GM19395 (cell line): ENCODE results near the gene EIF6.
"Not testable (repeated sequence)": the region's sequence is repeated elsewhere in the genome, so short reads cannot be mapped to it uniquely, and the experiment has no call there.

Source experiments
- ATAC-seq: cut with Tn5 transposase; IDR thresholded peaks from one replicate; pipeline ENCODE4 v1.9.1; 2021; ENCODE audit warnings: mild to moderate bottlenecking, moderate library complexity; ENCODE audit not compliant: unreplicated experiment

EIF6 gene

GRCh38 chr20:35284267-35284991 lies at the start of gene EIF6:
Gene EIF6, minus strand, starts transcription at chr20:35284772. Its CDS starts 285 bp downstream, at chr20:35284487.
- peak; percentile 80 for ATAC-seq

GRCh38 chr20:35333606-35334005 lies 49.0 kb upstream of the EIF6 start:
- ATAC-seq, result no peak

- ATAC-seq, result no peak
These were observed 48.1 kb upstream of the EIF6 start for GRCh38 chr20:35332540-35333200.

GRCh38 chr20:35329435-35330139 lies 45.0 kb upstream of the EIF6 start:
- no peak for ATAC-seq

DNA sequence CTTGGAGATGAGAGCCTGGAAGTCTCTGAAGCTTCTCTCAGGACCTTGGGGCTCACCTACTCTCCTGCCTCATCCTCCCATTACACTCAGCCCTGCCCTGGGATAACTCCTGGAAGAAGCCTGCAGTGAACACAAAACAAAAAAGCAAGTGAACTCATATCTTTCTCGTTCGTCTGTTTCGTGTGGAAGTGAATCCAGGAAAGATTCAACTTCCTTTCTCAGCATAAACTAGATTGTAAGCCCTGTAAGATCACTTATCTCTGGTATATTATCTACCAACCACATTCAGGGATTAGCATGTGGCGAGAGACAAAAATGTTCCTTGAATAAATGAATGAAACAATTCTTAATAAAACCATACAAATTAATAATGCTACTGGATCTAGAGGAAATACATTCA lies 44.1 kb upstream of the EIF6 start:
- no peak for ATAC-seq

GRCh38 chr20:35328095-35328685 lies 43.6 kb upstream of the EIF6 start:
- ATAC-seq, result no peak

- no peak for ATAC-seq
These were observed 42.8 kb upstream of the EIF6 start for GRCh38 chr20:35327074-35327976.

DNA sequence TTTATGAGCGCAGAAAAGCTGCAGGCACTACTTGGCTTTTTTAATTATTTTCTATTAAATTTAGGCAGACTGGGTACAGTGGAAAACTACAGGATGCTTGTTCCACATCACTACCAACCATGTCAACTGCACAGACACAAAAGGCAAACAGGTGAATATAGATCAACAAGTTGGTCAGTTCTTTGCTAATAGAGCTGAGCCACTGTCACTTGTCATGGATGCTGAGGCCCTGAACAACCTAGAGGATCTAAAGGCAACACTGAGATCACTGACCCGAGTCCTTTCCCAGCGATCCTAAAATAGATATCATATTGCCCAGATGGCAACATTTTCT lies 42.1 kb upstream of the EIF6 start:
- ATAC-seq, result no peak

GRCh38 chr20:35326021-35326739 lies 41.6 kb upstream of the EIF6 start:
- no peak for ATAC-seq

GRCh38 chr20:35325401-35325800 lies 40.8 kb upstream of the EIF6 start:
- ATAC-seq, result no peak

- ATAC-seq, result no peak
These were observed 36.0 kb upstream of the EIF6 start for GRCh38 chr20:35320396-35321126.

- ATAC-seq, result no peak
These were observed 35.3 kb upstream of the EIF6 start for GRCh38 chr20:35319871-35320197.

DNA sequence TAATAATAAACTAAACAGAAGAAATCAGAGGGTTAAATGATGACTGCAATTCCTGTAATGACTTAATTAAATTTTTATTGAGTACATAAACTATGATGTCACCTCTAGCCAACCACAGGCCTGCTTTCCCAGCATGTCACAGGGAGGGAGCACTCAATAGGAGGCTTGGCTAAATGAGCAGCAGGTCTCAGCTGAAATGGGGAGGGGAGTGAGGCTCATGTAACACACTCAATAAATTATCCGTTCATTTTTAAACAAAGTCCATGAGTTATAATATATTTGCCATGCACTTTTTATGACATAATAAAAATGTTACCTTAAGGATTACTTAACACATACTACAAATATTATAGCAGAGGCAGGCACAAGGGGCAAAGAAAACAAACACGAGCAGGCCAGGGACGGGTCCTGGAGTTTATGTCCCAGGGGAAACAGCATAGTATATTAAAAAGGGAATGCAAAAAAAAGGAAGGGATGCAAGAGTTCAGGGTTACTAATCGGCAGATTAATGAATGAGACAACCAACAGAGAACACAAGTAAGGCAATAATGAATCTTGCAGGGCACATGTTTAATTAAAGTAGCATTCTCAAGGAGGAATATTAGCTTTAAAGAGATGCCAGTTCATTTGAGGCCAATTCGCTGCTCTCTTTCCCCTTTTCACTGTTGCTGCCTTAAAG lies 34.8 kb upstream of the EIF6 start:
- ATAC-seq, result no peak

DNA sequence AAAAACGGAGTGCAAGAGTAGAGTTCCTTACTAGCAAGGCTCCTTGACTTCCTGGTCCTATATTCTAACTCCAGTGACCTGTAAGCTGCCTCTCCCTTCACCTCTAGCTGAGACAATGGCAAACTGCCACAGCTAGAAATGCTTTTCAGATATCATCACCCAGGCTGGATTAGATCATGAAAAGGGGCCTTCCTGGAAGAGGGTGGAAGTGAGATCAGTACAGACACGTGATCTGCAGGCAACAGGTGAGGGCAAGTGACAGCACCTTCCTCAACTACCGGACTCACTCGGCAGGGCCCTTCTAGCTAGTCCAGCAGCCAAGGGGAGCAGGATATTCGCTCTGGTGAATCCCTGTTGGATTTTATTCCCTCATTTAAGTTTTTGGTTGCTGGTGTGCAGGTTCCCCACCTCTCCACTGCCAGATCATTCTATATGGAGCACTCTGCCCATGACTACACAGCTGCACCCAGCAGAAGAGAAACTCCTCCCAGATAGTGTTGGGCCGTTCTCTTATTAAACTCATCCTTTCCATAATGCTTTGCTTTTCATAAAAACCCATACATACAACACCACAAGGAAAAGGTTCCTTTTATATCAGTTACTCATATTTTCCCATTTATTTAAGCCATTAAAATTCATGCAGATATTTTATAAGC lies 34.1 kb upstream of the EIF6 start:
- ATAC-seq, result no peak

DNA sequence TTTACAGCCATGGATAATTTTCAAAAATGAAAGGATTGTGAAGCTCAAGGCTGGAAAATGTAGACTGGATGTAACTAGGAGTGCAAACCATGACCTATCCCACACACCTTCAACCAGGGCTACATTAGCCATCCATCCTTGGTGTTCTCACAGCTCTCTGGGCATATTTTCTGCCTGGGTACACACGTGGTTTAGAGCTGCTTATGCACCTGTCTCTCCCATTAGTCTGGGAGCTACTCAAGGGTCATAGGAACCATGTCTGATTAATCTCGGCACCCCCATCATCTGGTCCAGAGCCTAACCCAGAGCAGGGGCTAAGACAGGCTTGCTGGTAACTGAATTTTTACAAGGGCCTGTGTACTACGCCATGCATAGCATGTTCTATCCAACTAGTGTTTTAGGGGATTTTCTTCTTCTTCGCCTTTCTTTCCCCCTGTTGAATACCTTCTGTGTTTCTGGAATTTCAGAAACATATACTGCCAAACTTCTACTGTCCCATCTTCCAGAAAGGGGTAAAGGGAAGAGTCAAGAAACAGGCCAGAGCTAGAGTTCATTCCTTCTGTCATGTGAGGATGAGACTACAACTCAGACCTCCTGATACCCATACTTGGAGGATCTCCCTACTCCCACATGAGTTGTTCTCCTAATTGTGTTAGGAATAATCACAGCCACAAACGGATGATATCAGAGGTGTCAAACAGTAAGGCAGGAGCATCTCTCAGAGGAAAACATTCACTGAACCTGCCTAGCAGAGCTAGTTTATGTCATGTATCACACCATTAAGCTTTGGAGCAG lies 33.0 kb upstream of the EIF6 start:
- ATAC-seq, result no peak

DNA sequence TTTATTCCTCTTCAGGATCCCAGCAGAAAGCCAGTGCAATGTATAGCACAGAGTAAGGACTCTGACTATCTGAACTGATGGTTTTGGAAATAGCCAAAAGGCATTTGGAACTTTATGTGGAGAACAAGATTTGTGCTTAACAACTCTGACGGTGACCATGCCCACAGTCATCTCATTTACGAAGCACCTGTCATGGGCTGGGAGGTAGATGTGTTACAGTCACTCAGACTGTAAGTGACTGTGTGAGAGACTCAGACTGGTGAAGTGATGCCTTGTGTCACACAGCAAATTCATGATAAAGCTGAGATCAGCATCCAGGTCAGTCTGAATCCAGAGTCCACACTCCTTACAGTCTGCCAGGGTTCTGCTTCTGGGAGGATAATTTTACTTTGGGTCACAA lies 31.5 kb upstream of the EIF6 start:
- ATAC-seq, result no peak

- ATAC-seq, result not testable (repeated sequence)
These were observed 31.1 kb upstream of the EIF6 start for GRCh38 chr20:35315632-35316020.
